Endodermal cell (in vitro differentiated cells): ENCODE results near the gene SBK2. TPM values are rescaled to one million over a fixed set of nuclear protein-coding genes. Genes with fewer than 3 reads are reported as not detected.
A peak's percentile ranks its signal among the peaks of the same experiment; 100 is the strongest.

Experiments used
- DNase-seq: peaks from one replicate; pipeline ENCODE4 v3.0.0-alpha.2; 2017
- H3K27ac ChIP-seq: 2 replicates; pipeline ENCODE4 v1.5.1; 2013; ENCODE audit warnings: mild to moderate bottlenecking, low read depth, low read length, moderate library complexity
- H3K27me3 ChIP-seq: 2 replicates; pipeline ENCODE4 v1.6.1; 2013; ENCODE audit warnings: mild to moderate bottlenecking, low read length, moderate library complexity; ENCODE audit not compliant: insufficient read depth, control insufficient read depth, poor library complexity, severe bottlenecking
- H3K36me3 ChIP-seq: 2 replicates; pipeline ENCODE4 v1.7.0; 2013; ENCODE audit warnings: mild to moderate bottlenecking, low read length, moderate library complexity; ENCODE audit not compliant: control insufficient read depth, insufficient read depth
- H3K4me1 ChIP-seq: one replicate; pipeline ENCODE4 v1.7.0; 2013; ENCODE audit warnings: low read length; ENCODE audit not compliant: control insufficient read depth, insufficient read depth
- H3K4me3 ChIP-seq: 2 replicates; pipeline ENCODE4 v1.5.1; 2013; ENCODE audit warnings: mild to moderate bottlenecking, low read length, moderate library complexity
- H3K9ac ChIP-seq: 2 replicates; pipeline ENCODE4 v1.6.1; 2013; ENCODE audit warnings: mild to moderate bottlenecking, low read length, moderate library complexity; ENCODE audit not compliant: poor library complexity, severe bottlenecking; ENCODE audit errors: extremely low read depth
- H3K9me3 ChIP-seq: 2 replicates; pipeline ENCODE4 v1.6.1; 2013; ENCODE audit warnings: mild to moderate bottlenecking, low read length, moderate library complexity; ENCODE audit not compliant: control insufficient read depth
- H3K27ac Mint-ChIP-seq: 2 replicates; pipeline ENCODE4 v1.8.0; 2020; ENCODE audit warnings: mixed read lengths
- H3K27me3 Mint-ChIP-seq: 2 replicates; pipeline ENCODE4 v1.8.0; 2021; ENCODE audit warnings: mild to moderate bottlenecking, mixed read lengths; ENCODE audit not compliant: insufficient read depth
- H3K36me3 Mint-ChIP-seq: 2 replicates; pipeline ENCODE4 v1.8.0; 2020; ENCODE audit warnings: low read depth, mixed read lengths
- H3K4me1 Mint-ChIP-seq: 2 replicates; pipeline ENCODE4 v1.8.0; 2020; ENCODE audit warnings: mixed read lengths
- H3K4me3 Mint-ChIP-seq: 2 replicates; pipeline ENCODE4 v1.8.0; 2020; ENCODE audit warnings: mild to moderate bottlenecking, moderate library complexity, mixed read lengths
- H3K9me3 Mint-ChIP-seq: 2 replicates; pipeline ENCODE4 v1.8.0; 2020; ENCODE audit warnings: mild to moderate bottlenecking, mixed read lengths
- WGBS, 2 experiments: methylation state at CpG; one replicate each; pipeline versions ENCODE4 v1.1.5 to v1.1.7; 2013; ENCODE audit warnings: missing lambda C conversion rate in 2 of 2, mixed read lengths in 1 of 2; ENCODE audit not compliant: insufficient coverage in 1 of 2, insufficient read length in 1 of 2; 5-methylcytosine and 5-hydroxymethylcytosine counted together
- total RNA-seq, 2 donors: library from RNA; stranded (reverse); fragmentation: NEBNext Ultra II Directional in 1 of 2; extraction: Animal tissue kit (Norgen Biotek cat#: 25700) in 1 of 2; gene quantifications; 2 replicates in 1 of 2; 3 replicates in 1 of 2; pipeline ENCODE4 v1.2.1, GENCODE V29; 2021
- TF ChIP-seq, protein P1 (sequence below): fragments of 200-600 bp; sonication (generic); conservative IDR thresholded peaks from 2 replicates; pipeline ENCODE4 v1.5.0; 2021; ENCODE audit warnings: antibody characterized with exemption, mild to moderate bottlenecking

The SBK2 gene
- total RNA-seq, 2 donors from 2014 or later, result 3.3 to 6.6 TPM

DNA sequence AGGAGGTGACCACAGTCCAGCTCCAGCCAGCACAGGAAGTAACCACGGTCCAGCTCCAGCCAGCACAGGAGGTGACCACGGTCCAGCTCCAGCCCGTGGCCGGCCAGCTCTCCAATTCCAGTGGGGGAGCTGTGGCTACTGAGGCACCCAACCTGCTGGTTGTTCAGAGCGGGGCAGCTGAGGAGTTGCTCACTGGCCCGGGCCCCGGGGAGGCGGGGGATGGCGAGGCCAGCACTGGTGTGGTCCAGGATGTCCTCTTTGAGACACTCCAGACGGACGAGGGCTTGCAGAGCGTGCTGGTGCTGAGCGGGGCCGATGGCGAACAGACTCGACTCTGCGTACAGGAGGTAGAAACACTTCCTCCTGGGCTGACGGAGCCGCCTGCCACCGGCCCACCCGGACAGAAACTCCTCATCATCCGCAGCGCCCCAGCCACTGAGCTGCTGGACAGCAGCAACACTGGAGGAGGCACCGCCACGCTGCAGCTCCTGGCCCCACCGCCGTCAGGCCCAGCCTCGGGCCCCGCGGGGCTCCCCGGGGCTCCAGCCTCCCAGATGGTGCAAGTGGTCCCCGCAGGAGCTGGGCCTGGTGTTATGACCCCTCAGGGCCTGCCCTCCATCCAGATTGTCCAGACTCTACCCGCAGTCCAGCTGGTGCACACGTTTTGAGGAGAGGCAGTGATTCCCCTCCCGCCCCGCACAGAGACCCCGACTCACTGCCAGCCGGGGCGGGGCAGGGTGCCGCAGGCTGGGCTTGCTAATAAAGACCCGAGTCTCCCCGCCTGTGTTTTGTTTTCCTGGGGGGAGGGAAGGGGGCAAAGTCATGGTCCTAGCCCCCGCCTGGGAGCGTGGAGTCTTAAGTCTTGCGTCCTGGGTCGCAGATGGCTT, 53.0 kb downstream of the SBK2 start:
- Histone ChIP-seq H3K9ac (peak overlapping the region; percentile 79), H3K36me3 (peaks cover 5% of the 10 kb centered on the region), H3K27ac (peak overlapping the region; percentile 86), H3K27me3 (no peaks in the 10 kb centered on the region), H3K4me1 (peaks cover 13% of the 10 kb centered on the region), H3K4me3 (peak overlapping the region; percentile 85), H3K9me3 (no peaks in the 10 kb centered on the region)
- no peaks in the 10 kb centered on the region for H3K9me3 Mint-ChIP-seq
- 87 to 95% methylated on average over 29 to 46 of the region's 46 CpGs for WGBS, 2 experiments
- no peak overlapping the region for H3K27ac Mint-ChIP-seq
- H3K27me3 Mint-ChIP-seq, result no peaks in the 10 kb centered on the region
- peak; percentile 66 for DNase-seq
- peaks cover 4% of the 10 kb centered on the region for H3K36me3 Mint-ChIP-seq
- H3K4me1 Mint-ChIP-seq, result peaks cover 15% of the 10 kb centered on the region
- H3K4me3 Mint-ChIP-seq, result peak overlapping the region; percentile 76
- TF ChIP-seq, protein P1, sequence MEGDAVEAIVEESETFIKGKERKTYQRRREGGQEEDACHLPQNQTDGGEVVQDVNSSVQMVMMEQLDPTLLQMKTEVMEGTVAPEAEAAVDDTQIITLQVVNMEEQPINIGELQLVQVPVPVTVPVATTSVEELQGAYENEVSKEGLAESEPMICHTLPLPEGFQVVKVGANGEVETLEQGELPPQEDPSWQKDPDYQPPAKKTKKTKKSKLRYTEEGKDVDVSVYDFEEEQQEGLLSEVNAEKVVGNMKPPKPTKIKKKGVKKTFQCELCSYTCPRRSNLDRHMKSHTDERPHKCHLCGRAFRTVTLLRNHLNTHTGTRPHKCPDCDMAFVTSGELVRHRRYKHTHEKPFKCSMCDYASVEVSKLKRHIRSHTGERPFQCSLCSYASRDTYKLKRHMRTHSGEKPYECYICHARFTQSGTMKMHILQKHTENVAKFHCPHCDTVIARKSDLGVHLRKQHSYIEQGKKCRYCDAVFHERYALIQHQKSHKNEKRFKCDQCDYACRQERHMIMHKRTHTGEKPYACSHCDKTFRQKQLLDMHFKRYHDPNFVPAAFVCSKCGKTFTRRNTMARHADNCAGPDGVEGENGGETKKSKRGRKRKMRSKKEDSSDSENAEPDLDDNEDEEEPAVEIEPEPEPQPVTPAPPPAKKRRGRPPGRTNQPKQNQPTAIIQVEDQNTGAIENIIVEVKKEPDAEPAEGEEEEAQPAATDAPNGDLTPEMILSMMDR, result no peak

DNA sequence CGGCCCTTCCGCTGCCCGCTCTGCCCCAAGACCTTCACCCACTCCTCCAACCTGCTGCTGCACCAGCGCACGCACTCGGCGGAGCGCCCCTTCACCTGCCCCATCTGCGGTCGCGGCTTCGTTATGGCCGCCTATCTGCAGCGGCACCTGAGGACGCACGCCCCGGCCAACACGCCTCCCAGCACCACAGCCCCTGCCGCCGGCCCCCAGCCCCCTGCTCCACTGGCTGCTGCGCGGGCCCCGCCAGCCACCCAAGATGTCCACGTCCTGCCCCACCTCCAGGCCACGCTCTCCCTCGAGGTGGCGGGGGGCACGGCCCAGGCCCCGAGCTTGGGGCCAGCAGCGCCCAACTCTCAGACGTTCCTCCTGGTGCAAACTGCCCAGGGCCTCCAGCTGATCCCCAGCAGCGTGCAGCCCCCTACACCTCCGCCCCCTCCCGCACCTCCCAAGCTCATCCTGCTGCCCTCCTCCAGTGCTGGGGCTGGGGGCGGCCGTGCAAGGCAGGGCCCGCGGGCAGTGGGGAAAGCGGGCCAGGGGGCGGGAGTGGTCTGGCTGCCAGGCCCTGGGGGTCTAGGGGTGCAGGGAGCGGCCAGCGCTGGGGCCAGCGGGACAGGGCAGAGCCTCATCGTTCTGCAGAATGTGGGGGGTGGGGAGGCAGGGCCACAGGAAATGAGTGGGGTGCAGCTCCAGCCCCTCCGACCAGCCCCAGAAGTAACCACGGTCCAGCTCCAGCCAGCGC, 53.8 kb downstream of the SBK2 start:
- H3K27ac Mint-ChIP-seq, result no peak overlapping the region
- Histone ChIP-seq H3K4me3 (no peak overlapping the region), H3K4me1 (peaks cover 13% of the 10 kb centered on the region), H3K9ac (no peak overlapping the region), H3K9me3 (no peaks in the 10 kb centered on the region), H3K36me3 (peaks cover 5% of the 10 kb centered on the region), H3K27me3 (no peaks in the 10 kb centered on the region), H3K27ac (no peak overlapping the region)
- H3K4me3 Mint-ChIP-seq, result no peak overlapping the region
- H3K36me3 Mint-ChIP-seq, result peaks cover 7% of the 10 kb centered on the region
- DNase-seq, result peak; percentile 47
- 95% methylated on average over 15 to 47 of the region's 47 CpGs for WGBS, 2 experiments
- no peaks in the 10 kb centered on the region for H3K9me3 Mint-ChIP-seq
- TF ChIP-seq, protein P1, result no peak
- H3K4me1 Mint-ChIP-seq, result peaks cover 15% of the 10 kb centered on the region
- H3K27me3 Mint-ChIP-seq, result no peaks in the 10 kb centered on the region

DNA sequence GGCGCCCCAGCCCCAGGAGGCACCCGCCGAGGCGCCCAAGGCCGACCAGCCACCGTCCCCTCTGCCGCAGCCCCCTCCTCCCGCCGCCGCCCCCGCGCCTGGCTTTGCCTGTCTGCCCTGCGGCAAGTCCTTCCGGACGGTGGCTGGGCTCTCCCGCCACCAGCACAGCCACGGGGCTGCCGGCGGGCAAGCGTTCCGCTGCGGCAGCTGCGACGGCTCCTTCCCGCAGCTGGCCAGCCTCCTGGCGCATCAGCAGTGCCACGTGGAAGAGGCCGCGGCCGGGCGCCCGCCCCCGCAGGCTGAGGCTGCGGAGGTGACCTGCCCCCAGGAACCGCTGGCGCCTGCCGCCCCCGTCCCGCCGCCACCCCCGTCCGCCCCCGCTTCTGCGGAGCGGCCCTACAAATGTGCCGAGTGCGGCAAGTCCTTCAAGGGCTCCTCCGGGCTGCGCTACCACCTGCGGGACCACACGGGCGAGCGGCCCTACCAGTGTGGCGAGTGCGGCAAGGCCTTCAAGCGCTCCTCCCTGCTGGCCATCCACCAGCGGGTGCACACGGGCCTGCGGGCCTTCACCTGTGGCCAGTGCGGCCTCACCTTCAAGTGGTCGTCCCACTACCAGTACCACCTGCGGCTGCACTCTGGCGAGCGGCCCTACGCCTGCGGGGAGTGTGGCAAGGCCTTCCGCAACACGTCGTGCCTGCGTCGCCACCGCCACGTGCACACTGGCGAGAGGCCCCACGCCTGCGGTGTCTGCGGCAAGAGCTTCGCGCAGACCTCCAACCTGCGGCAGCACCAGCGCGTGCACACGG, 54.6 kb downstream of the SBK2 start:
- Mint-ChIP-seq H3K9me3 (no peaks in the 10 kb centered on the region), H3K4me3 (no peak overlapping the region), H3K27ac (no peak overlapping the region), H3K4me1 (peaks cover 16% of the 10 kb centered on the region), H3K36me3 (peaks cover 7% of the 10 kb centered on the region), H3K27me3 (no peaks in the 10 kb centered on the region)
- H3K9ac ChIP-seq, result no peak overlapping the region
- TF ChIP-seq, protein P1, result no peak
- no peak overlapping the region for H3K4me3 ChIP-seq
- DNase-seq, result peak; percentile 51
- 96 to 98% methylated on average over 36 to 83 of the region's 83 CpGs for WGBS, 2 experiments
- no peaks in the 10 kb centered on the region for H3K27me3 ChIP-seq
- H3K4me1 ChIP-seq, result peaks cover 10% of the 10 kb centered on the region
- H3K27ac ChIP-seq, result no peak overlapping the region
- no peaks in the 10 kb centered on the region for H3K9me3 ChIP-seq
- H3K36me3 ChIP-seq, result peaks cover 5% of the 10 kb centered on the region
